Fibroblast of upper back skin (primary cell): ENCODE data around the gene MTUS2.

ENCODE experiments used
- DNase-seq: peaks from one replicate; pipeline ENCODE4 v3.0.0-alpha.2; 2013

Gene MTUS2

DNA sequence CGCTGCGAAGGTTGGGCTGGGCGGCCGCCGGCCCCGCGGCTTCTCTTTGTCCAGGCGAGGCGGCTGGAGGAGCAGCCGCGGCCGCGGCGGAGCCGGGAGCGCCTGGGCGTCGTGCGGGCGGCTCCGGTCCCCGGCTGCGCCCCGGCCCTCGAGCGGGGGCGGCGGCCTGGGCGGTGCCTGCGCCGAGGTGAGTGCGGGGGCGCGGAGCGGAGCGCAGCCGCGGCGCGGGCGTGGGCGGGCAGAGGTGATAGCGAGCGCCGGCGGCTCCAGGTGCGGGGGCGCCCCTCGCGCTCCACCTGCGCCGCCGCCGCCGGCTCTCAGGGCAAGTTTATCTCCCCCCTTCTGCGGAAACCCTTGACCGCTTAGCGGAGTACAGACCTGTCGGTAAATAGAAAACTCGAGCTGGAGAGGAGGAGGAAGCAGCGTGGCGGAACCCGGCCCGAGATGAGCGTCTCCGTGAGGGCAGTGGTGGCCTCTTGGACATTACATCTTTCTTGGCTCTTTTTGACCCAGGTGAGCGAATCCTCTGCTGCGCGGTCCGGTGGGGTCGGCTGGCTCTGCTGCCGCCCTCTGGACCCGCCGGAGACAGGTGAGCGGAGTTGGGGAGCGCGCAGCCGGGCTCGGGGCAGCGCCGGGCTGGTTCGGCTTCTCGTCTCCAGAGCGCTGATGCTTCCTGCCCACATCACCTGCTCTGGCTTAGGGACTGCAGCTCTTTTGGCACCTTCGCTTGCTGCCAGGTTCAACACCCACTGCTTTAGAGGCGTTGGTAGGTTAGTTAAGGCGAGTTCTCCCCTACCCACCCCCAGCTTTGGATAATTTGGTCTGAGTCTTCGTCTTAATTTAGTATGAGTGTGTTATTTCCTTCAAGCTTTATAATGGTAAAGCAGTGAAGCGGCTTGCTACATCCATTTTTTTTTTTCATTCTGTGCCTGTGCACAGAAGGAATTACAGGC lies at the start of gene MTUS2:
MTUS2 (plus strand) TSS at position 241 of the 953 bp plus-strand sequence.
- DNase-seq = no peak

DNA sequence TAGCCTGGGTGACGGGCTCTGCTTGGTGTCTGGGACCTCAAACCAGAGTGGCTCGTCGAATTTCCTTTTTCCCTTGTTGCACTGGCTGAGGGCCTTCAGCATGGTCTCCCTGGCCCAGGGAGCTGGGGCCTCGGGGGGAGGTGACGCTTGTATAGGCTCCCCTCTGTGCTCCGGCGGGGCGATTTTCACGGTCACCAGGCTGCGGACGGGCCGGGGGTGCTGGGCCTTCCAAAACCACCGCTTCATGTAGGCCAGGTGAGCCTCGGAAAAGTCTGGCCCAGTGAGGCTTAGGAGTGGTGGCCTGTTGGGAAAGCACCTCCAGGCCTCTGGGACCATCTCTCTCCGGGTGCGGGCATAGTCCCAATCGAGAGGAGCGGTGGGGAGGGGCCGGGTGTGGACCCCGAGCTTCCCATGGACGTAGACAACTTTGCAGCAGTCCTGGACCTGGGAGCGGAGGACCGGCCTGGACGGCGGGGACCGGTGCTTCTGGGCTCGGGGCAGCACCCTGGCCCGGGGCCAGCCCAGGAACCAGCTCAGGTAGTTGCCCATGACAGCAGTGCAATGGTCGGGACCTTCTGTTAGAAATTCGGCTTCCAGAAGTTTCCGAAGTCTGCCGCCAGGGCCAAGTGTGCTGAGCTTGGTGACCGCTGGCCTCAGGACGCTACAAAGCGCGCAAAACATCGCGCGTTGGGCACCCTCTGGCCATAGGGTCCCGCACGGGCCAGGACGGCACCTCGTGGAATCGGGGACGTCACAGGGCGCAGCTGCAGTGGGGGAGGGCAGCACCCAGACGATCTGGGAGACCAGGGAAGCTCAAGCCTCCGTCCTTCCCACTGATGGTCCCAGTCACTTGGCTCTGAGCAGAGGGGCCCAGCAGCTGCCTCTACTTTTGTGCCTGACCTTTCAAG lies 41.6 kb upstream of the MTUS2 start:
- DNase-seq = no peak

DNA sequence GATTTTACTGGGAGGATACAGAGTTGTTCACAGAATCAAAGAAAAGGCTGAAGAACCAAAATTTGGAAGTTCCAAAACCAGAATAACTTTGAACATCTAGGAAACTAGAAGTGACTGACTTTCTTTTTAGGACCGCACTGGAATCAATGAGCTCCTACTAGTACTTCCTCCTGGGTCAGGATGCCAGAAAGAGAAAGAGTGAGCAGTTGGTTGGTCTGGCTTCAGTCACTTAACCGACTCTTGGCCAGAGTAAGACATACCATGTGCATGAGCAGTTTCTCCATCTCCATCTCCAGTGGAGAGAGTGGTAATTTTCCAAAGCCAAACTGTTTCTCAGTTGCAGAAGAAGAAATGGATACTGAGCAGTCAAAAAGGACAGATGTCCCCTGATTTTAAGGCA lies 27.1 kb upstream of the MTUS2 start:
- DNase-seq = peak; percentile 83

DNA sequence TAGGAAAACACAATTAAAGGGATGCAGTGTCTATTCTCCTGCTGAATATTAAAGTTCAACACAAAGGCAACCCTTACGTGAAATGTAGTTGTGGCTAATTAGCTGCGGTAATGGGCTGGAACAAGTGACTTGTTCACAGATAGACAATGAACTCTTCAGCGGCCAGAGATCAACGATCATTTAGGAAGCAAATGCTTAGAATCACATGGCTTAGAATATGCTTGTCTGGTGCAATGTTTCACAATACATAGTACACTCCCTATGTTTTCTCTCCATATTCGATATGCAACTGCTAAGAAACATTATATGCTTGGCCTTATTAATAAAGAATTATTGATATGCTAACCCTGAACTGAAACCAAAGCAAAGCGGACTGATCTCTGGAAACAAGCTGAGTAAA lies 25.7 kb upstream of the MTUS2 start:
- no peak for DNase-seq

DNA sequence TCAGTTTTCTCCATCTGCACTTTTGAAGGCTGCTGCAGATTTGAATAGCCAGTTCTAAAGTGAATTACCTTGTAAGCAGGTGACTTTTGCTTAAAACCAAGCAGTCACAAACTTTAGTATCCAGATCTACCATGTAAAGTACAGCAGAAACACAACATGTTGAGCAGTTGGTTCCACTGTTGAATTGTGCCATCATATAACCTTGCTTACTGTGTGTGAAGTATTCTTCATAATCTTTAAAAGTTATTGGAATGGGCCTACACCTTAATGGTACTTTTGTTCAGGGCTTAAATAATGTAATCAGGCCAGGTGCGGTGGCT lies 23.2 kb upstream of the MTUS2 start:
- DNase-seq = no peak

DNA sequence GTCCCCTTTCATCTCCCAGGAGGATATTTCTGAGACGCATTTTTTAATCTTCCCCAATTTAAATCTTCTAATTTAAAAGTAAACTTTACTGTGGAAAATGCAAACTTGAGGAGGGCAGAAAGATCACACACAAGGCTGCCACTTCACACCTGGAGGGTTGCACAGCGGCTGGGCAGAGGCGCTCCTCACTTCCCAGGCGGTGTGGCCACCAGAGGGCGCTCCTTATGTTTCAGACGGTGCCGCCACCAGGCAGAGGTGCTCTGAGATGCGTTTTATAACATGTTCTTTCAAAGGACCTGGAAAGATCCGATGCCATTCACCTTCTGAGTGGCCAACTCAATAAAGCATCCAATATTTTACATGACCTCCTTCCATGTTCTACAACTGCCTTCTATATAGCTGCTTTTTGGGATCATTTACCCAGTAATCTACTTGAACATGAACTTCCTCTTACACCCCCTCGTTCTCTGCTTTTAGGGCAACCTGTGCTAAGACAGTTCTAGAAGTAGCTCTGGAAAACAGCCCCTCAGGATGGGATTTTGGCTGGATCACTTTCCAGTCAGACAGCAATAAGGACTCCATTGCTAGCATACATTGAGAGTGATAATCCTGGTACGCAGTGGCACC lies 14.8 kb upstream of the MTUS2 start:
- no peak for DNase-seq

DNA sequence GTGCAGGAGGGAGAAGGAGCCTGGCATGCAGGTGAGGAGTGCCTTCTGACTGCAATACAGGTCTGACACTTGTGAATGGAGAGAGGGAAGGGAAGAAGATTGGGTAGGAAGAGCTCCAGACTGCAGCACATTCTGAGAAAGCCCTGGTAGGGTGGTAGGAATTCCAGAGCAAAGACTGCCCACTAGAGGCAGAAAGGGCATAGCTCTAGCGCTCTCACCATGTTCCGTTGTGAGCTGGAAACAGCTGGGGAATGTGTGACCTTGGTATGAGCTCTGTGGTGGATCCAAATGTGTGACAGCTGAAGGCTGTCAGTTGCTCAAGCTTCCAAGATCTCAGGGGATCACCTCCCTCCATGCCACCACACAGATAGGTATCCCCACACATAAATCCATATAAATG lies 2.9 kb upstream of the MTUS2 start:
- DNase-seq = no peak

DNA sequence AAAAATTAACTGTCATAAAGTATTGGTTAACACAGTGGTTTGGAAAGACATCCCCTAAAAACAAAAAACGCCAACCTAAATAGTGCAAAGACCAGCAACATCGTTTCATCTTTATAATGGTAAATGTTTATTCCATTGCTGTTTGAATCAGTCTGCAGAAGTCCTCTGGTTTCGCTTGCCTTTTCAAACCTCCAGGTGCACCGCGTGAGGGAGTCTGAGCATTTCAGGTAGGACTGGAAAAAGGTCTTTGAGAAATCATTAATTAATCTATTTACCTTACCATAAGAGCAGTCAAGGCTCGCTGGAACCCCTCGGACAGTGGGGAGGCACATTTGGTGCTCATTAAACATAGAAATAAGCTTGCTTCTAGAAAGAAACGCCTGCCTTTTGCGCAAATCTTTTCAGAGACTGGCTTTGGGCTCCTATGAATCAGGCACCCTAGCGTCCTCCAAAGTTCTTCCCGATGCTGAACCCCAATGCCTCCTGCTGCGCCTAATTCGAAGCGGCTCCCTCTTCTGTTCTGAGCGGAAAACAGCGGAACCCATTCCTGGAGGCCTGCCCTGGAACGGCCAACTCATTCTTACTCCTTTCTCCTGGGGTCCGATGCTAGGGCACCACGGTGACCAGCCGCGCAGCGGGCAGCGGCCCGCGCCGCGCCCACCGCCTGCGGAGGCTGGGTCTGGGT lies 951 bp upstream of the MTUS2 start:
- peak; percentile 10 for DNase-seq

DNA sequence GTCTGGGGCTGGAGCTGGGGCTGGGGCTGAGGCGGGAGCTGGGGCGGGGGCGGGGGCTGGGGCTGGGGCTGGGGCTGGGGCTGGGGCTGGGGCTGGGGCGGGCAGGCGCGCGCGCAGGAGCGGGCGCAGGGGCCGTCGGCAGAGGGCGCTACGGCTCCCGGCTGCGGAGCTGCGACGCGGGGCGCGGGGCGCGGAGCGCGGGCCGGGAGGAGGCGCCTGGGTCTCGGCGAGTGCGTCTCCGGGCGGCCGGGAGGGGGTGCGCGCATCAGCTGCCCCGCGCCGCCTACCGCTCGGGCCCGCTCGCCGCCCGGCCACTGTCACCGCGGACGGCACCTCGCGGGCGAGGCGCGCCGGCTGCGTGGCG lies 422 bp upstream of the MTUS2 start:
- peak; percentile 18 for DNase-seq

DNA sequence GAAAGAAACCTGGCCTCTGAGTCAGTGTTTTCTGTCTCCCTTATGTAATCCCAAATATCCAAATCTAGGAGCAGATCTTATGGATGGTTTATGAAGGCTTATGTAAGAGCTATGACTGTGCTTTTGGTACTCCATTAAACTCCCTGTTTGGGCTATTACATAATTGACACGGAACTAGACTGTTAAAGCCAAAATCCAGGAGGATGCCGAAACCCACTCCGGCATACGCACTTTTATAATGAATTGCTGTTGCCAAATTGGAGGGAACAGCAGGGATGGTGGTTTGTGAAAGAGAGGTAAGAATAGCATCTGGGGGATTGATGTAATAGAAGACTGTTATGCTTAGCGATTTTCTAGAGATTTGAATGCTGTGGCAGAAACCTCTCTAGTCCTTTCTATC lies 2.0 kb downstream of the MTUS2 start:
- DNase-seq = no peak

DNA sequence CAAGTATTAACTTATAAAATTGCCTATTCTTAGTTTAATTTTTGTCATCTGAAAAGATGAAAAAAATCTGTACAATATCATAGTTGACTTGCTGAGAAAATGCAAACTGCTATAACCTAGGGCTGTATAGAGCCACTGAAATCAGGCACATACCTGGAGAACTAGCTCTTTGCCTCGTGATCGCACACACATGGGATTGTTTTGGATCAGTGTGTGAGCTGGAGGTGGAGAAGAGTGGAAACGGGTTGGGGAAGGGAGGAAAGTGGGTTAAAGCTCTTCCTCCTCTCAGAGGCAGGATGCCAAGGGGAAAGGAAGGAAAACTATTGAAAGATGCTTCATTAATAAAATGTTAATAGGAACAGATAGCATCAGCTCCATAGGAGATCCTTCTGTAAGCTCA lies 2.7 kb downstream of the MTUS2 start:
- DNase-seq = no peak

DNA sequence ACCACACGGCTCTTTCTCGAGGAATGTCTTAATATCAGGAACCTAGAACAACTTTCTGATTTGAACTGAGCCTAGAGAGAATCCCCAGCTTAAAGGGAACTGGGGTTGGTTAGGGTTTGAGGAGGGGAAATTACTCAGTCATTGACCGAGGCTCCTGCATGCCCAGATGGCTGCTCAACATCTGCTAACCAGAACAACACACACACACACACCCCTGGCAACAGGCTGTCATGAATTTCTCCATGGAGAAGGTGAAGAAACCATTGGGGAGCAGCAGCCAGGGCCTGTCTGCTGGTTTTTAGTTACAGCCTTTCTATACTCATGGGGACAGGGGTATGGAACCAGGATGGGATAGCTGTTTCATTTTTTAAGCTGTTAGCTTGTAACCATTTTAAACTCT lies 5.2 kb downstream of the MTUS2 start:
- no peak for DNase-seq

DNA sequence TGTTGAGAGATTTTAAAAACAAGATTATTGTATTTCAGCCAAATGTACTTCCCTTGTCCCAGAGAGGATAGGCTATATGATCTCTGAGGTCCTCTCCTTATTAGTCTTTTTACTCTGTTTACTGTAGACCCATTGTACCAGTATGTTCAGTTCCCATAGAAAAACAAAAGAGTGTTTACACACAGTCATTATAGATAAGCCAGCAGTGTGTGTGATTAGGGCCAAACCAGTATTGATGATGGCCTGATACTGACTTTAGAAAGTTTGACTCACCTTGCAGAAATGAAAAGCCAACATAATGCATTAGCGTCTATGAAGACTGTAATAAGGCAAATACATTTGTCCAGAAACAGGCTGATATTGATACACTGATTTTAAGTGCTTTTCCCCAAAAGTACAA lies 6.2 kb downstream of the MTUS2 start:
- no peak for DNase-seq

DNA sequence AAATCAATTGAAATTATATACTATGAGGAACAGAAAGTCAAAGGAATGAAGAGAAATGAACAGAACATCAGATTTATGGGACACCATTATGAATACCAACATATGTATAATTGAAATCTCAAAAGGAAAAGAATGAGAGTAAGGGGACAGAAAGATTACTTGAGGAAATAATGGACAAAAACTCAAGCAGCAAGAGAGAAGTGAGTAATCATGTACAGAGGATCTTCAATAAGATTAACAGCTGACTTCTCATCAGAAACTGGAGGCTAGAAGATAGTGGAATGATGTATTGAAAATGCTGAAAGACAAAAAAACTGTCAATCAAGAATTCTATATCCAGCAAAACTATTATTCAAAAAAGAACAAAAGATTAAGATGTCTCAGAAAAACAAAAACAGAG lies 10.4 kb downstream of the MTUS2 start:
- DNase-seq = no peak

DNA sequence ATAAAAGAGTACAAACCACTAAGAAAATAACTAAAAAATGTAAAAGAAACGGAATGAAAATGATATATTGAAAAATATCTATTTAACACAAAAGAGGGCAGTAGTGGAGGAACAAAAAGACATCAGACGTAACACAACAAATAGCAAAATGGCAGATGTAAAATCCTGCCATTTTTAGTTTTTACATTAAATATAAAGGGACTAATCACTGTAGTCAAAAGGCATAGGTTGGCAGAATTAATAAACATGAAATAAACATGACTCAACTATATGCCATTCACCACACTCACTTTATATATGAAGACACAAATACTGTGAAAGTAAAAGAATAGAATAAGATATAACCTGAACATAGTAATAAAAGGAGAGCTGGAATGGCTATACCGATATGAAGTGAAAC lies 11.0 kb downstream of the MTUS2 start:
- no peak for DNase-seq

DNA sequence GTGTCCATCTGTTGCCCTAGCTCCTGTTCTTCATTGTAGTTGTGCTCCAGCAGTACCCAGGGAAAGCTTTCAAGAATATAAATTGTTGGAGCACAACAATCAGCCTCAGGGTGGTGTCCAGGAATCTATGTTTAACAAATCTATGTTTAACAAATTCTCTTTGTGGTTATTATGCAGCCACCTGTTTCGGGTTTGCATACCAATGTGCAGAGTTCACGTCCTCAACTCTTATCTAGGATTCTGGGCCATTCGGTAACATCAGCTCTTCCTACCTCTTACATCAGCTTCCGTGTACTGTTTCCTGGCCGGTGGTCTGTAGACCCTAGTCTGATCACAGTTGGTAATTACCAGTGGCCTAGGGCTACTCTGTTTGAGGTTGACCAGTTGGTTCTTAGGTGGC lies 17.0 kb downstream of the MTUS2 start:
- DNase-seq = no peak

DNA sequence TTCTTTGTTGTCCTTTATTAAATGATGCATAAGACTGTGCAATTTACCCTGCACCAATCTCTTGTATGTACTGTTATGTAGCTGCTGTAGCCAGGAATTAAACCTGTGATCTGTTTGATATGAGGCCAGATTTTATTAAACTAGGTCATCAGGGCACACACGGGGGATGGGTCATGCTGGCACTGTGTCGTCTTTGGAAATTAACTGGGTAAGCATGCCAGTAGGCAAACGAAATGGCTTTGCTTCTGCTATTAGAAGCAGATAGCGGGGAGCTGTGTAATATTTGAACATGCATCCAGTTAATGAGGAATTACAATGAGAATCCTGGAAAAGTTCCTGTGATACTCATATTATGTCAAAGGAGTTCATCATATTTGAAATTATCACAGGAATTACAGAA lies 23.5 kb downstream of the MTUS2 start:
- no peak for DNase-seq

DNA sequence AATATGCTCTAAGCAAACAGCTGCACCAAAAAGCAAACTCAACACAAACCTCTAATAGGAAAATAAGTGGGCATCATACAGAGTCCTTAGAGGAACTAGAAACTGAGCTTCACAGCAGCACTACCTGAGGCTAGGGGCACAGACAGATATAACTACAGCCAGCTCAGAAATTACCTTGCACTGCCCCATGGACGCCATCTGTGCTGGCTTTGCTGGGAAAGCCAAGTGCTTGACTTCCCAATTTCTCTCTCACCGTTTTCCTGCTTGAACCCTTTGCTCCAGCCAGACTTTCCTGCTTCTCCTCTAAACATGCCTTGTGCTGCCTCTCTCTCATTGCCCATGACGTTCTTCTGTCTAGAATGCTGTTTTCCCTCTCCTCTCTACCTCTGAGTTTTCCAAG lies 29.3 kb downstream of the MTUS2 start:
- DNase-seq = no peak

DNA sequence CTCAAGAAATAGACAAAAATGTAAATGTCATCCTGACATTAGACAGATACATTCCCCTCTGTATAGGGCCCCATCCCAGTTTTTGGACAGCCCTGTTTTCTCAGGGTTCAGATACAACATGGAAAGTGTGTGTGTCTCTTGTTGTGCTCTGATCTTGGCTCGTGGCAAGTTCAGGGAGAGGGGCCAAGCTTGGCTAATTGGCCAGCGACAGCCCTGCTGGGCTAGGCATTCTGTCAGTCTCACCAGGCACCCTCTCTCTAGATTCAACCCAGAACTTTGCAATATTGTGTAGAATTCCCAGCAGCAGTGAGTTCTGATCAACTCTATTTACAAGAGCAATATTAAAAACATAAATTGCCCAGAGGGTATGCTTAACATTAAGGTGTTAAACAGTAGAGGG lies 30.1 kb downstream of the MTUS2 start:
- no peak for DNase-seq

DNA sequence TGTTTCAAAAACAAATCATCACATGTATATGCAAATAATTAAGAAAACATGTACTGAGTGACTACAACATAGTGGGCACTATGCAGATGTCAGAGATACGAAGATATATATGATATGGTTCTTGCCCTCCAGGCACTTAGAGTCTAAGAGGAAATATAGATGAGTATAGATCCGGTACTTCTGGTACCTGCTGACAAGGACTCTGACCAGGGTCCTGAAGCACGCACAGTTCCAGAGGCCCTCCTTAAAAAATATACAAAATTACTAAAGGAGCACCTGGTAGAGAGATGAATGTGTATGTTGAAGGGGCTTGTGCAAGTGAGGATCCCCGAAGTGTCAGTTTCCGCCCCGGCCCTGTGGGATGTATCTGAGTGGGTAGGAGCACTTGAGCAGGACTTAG lies 31.3 kb downstream of the MTUS2 start:
- no peak for DNase-seq

DNA sequence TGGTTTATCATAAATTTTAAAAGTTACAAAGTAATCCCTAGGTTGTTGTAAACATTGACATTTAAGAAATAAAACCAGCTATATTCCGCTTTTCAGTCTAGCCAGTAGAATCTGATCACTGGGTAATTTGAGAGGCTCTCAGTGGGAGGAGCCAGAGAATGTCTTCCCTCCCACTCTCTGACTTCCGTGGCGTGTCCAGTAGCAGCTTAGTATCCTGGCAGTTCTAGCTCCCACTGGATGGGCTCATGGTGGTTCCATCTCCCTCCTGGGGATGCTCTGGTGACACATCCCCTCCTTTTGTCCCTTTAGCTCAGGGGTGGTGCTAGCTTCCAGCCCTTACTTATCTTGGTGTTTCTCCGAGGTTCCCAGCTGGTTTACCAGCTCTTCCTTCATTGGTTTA lies 34.5 kb downstream of the MTUS2 start:
- DNase-seq = no peak

DNA sequence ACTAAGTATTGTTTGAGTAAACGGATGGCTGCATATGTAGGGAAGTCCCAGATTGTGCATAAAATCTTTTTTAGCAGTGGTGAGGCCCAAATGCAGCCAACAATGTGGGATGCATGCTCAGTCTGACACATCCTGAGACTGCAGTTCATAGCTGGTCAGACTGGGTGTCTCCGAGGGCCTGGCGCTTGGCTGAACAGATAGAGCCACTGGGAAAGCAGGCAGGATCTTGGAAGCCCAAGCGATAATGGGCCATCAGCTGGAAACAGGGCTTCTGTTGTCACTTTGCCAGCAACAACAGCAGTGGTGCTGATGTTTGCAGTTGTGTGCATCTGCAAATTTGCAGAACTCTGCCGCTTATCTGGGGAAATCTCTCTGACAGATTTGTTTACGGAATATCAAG lies 36.1 kb downstream of the MTUS2 start:
- no peak for DNase-seq

DNA sequence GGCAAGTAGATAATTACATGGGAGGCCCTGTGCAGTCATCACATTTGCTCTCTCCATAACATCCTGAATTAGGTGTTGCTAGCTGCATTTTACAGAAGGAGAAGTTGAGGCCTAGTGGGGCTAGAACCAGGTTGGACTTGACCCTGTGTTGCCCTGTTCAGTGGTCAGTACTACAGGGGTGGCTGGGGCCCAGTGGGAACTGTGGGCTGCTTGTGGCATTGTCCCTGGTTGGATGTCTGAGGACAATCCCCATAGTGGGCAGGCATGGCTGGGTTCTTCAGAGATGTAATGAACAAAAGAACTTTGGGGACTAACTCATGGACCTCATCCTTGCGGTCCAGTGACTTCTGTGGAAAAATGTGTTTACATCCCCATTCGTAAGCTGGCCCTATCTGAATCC lies 38.9 kb downstream of the MTUS2 start:
- DNase-seq = no peak
